ENCODE measurements around the gene TBC1D22A. TPM values are rescaled to one million over a fixed set of nuclear protein-coding genes. Genes with fewer than 3 reads are reported as not detected.

Gene TBC1D22A
- total RNA-seq, 1 experiment from 2014 or later, result 7.2 TPM

DNA sequence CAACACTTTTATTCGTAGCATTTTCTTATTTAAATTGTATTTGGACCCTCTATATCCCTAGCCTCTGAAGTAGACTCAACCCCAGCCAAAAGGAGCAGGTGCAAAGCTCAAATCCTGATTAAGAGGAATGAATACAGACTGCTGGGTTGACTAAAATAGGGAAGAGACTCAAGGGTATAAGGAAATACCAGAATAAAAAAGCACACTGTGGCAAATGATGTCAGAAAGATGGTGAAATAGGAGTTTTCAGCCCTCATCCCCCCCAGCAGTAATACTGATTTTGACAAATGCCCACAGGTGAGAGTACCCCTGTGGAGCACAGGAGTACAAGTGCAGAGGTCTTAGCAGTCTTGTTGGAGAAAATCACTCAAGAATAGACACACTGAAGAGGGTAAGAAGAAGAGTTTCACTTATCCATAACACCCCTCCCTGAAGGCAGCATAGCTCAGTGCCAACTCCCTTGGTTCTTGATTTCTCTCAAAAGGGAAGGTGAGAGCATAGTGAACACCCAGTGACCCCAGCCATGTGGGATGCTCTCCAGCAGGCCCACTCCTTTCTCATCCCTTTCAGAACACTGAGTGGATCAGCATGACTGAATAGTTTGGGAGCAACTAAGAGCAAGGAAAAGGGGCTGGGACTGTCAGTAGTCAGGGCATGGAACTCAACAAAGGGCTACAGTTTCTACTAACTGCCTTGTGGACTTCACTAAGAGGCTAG lies 71.7 kb downstream of the TBC1D22A start:
- DNase-seq (ENCODE audit: low read depth), result no peak

GRCh38 chr22:46835288-46835687 lies 72.8 kb downstream of the TBC1D22A start:
- no peak for DNase-seq (ENCODE audit: low read depth)

GRCh38 chr22:46835693-46836092 lies 73.2 kb downstream of the TBC1D22A start:
- DNase-seq (ENCODE audit: low read depth), result no peak

- no peak for DNase-seq (ENCODE audit: low read depth)
Observed at GRCh38 chr22:46841522-46841921, 79.1 kb downstream of the TBC1D22A start.

DNA sequence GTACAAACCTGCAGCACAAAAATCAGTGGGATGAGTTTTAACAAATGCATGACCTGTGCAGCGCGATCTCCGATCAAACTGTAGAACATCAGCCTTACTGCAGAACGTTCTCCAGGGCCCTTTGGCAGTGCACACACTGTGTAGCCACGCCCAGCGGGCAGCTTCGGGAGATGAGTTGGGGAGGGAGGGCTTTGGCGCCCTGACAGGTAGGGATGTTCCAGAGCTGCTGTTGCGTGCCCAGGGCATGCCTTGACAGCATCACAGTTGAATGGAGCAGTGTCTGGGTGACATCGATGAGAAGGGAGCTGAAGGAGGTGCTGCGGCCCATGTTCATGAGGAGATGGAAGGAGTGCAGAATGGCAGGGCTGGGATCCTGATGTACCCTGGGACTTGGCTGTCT lies 80.2 kb downstream of the TBC1D22A start:
- no peak for DNase-seq (ENCODE audit: low read depth)

- DNase-seq (ENCODE audit: low read depth), result peak; percentile 53
Observed at GRCh38 chr22:46843821-46844255, 81.4 kb downstream of the TBC1D22A start.

GRCh38 chr22:46844606-46845210 lies 82.3 kb downstream of the TBC1D22A start:
- no peak for DNase-seq (ENCODE audit: low read depth)

GRCh38 chr22:46845296-46846149 lies 83.1 kb downstream of the TBC1D22A start:
- peak; percentile 3 for DNase-seq (ENCODE audit: low read depth)

- DNase-seq (ENCODE audit: low read depth), result no peak
Observed at GRCh38 chr22:46846150-46846831, 83.8 kb downstream of the TBC1D22A start.

- no peak for DNase-seq (ENCODE audit: low read depth)
Observed at GRCh38 chr22:46846832-46847355, 84.4 kb downstream of the TBC1D22A start.

- DNase-seq (ENCODE audit: low read depth), result no peak
Observed at GRCh38 chr22:46848197-46848596, 85.7 kb downstream of the TBC1D22A start.

GRCh38 chr22:46849101-46849500 lies 86.7 kb downstream of the TBC1D22A start:
- DNase-seq (ENCODE audit: low read depth), result no peak

DNA sequence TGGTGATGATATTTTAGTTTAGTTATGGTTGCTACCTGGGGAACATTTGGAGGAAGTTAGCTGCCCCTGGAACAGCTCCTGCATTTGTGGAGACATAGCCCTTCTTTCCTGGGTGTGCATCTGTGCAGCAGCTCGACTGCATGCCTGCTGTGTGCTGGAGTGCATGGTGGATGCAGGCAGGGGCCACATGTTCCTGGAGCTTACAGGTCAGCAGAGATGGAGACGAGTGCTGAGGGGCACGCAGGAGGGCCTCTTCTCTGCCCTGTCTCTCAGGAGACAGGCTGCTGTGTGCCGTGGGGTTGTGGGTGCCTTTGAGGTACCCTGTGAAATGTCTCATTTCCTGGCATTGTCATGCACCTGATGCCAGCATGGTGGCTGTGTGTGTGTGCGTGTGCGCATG lies 87.5 kb downstream of the TBC1D22A start:
- no peak for DNase-seq (ENCODE audit: low read depth)

DNA sequence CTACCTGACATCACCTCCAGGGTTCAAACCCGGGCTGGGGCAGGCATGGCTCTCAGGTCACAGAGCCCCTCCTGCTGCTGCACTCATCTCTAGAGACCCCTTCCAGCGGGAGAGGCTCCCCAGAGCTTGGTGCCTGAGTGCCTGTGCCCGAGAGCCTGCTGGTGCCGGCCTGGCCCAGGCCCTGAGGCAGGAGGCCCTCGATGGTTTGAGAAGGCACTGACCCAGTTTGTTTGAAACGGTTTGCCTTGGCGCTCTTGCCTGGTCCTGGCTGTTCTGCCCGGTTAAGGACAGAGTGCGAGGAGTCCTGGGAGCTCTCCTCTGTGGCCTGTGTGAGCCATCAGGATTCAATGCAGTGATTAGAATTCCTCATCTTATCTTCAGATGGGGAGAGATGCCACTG lies 88.9 kb downstream of the TBC1D22A start:
- no peak for DNase-seq (ENCODE audit: low read depth)

- DNase-seq (ENCODE audit: low read depth), result no peak
Observed at GRCh38 chr22:46851941-46852340, 89.5 kb downstream of the TBC1D22A start.

DNA sequence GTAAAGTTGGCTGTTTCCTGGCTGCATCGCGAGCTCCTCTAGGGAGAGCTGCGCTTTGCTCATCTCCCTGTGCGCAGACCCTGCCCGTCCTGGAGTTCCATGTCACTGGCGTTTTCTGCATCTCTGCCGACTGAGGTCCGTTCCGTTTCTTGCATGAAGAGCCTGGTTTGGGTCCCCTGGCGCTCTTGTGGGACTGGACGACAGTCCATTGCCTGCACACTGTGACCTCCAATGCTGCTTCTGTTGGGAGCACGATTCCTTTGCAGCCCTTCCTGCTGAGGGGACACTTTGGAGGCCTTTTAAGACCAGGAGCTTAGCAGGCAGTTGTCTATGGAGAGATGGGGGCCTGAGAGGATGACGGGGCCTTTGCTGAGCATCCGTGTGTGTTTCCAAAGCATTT lies 90.3 kb downstream of the TBC1D22A start:
- DNase-seq (ENCODE audit: low read depth), result no peak

DNA sequence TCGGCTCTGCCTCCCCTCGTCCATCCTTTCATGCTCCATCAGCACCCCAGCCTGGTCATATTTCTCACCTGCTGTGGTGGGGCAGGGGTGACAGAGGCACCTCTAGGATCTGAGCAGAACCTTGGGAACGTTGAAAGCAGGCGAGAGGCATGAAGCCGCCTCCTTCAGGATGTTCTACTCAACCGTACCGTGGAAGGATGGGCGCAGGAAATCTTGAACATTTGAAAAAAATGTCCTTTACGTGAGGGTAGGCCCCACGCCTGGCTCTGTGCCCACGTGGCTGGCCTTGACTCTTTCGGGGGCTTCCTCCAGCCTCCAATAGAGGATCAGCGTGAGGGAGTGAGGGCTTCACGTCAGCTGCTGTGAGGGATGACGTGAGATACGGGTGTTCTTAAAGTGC lies 90.7 kb downstream of the TBC1D22A start:
- no peak for DNase-seq (ENCODE audit: low read depth)

- DNase-seq (ENCODE audit: low read depth), result no peak
Observed at GRCh38 chr22:46854125-46854870, 91.8 kb downstream of the TBC1D22A start.

- DNase-seq (ENCODE audit: low read depth), result no peak
Observed at GRCh38 chr22:46855681-46856080, 93.2 kb downstream of the TBC1D22A start.

- DNase-seq (ENCODE audit: low read depth), result no peak
Observed at GRCh38 chr22:46856661-46857060, 94.2 kb downstream of the TBC1D22A start.

Measured in RPMI7951 (cell line).